Measurements from ENCODE around the gene LCN15.
A peak's percentile ranks its signal among the peaks of the same experiment; 100 is the strongest.

The LCN15 gene

GRCh38 chr9:136765041-136765440, 723 bp upstream of the LCN15 start:
- DNase-seq (ENCODE audit: low spot score): peak; percentile 11
- no peak for TF ChIP-seq CTCF (IDR thresholded peaks at IDR 0.05; ENCODE audit: extremely low read depth, missing control alignments)

- peak; percentile 10 for DNase-seq (ENCODE audit: low spot score)
- no peak for TF ChIP-seq CTCF (IDR thresholded peaks at IDR 0.05; ENCODE audit: extremely low read depth, missing control alignments)
These were observed 676 bp downstream of the LCN15 start for GRCh38 chr9:136763649-136764035.

GRCh38 chr9:136762915-136763648, 1.2 kb downstream of the LCN15 start:
- TF ChIP-seq CTCF (IDR thresholded peaks at IDR 0.05; ENCODE audit: extremely low read depth, missing control alignments): no peak
- peak; percentile 81 for DNase-seq (ENCODE audit: low spot score)

- no peak for TF ChIP-seq CTCF (IDR thresholded peaks at IDR 0.05; ENCODE audit: extremely low read depth, missing control alignments)
- DNase-seq (ENCODE audit: low spot score): peak; percentile 6
These were observed 2.1 kb downstream of the LCN15 start for GRCh38 chr9:136762221-136762691.

GRCh38 chr9:136761545-136761981, 2.8 kb downstream of the LCN15 start:
- no peak for TF ChIP-seq CTCF (IDR thresholded peaks at IDR 0.05; ENCODE audit: extremely low read depth, missing control alignments)
- no peak for DNase-seq (ENCODE audit: low spot score)

- DNase-seq (ENCODE audit: low spot score): peak; percentile 64
- TF ChIP-seq CTCF (IDR thresholded peaks at IDR 0.05; ENCODE audit: extremely low read depth, missing control alignments): peak; percentile 64
These were observed 3.3 kb downstream of the LCN15 start for GRCh38 chr9:136760834-136761544.

- TF ChIP-seq CTCF (IDR thresholded peaks at IDR 0.05; ENCODE audit: extremely low read depth, missing control alignments): no peak
- no peak for DNase-seq (ENCODE audit: low spot score)
These were observed 3.9 kb downstream of the LCN15 start for GRCh38 chr9:136760424-136760823.
